ENCODE data around the gene DPH6. TPM values are rescaled to one million over a fixed set of nuclear protein-coding genes. Genes with fewer than 3 reads are reported as not detected.

Gene DPH6
- polyA plus RNA-seq, 2 donors, result 6.8 to 10.7 TPM

- no peak overlapping the region for H3K4me3 ChIP-seq (ENCODE audit: low read depth in 1 of 2, low read length in 2 of 2)
- WGBS, 2 donors, result 90 to 93% methylated on average over 11 of the region's 11 CpGs
- H3K9me3 ChIP-seq (ENCODE audit: control insufficient read depth in 2 of 2, insufficient read depth in 1 of 2, low read depth in 1 of 2, low read length in 1 of 2), result no peaks in the 10 kb centered on the region
- H3K36me3 ChIP-seq (ENCODE audit: control insufficient read depth in 2 of 2, insufficient read depth in 2 of 2, low read length in 1 of 2), result no peaks in the 10 kb centered on the region
- H3K4me1 ChIP-seq (ENCODE audit: control insufficient read depth in 2 of 2, insufficient read depth in 2 of 2, low read length in 1 of 2), result no peaks in the 10 kb centered on the region
- no peak overlapping the region for H3K27ac ChIP-seq (ENCODE audit: low read depth in 2 of 2, low read length in 1 of 2)
- no peaks in the 10 kb centered on the region for H3K27me3 ChIP-seq (ENCODE audit: control insufficient read depth in 1 of 2, insufficient read depth in 2 of 2, low read length in 2 of 2)
These were observed 1.9 kb upstream of the DPH6 start for GRCh38 chr15:35547775-35548364.

- H3K27ac ChIP-seq (ENCODE audit: low read depth in 2 of 2, low read length in 1 of 2), result peak overlapping the region; percentile 96 to 99
- WGBS, 2 donors, result 46 to 47% methylated on average over 14 of the region's 14 CpGs
- H3K4me1 ChIP-seq (ENCODE audit: control insufficient read depth in 2 of 2, insufficient read depth in 2 of 2, low read length in 1 of 2), result no peaks in the 10 kb centered on the region
- no peaks in the 10 kb centered on the region for H3K9me3 ChIP-seq (ENCODE audit: control insufficient read depth in 2 of 2, insufficient read depth in 1 of 2, low read depth in 1 of 2, low read length in 1 of 2)
- no peaks in the 10 kb centered on the region for H3K36me3 ChIP-seq (ENCODE audit: control insufficient read depth in 2 of 2, insufficient read depth in 2 of 2, low read length in 1 of 2)
- peak overlapping the region; percentile 75 to 89 for H3K4me3 ChIP-seq (ENCODE audit: low read depth in 1 of 2, low read length in 2 of 2)
- H3K27me3 ChIP-seq (ENCODE audit: control insufficient read depth in 1 of 2, insufficient read depth in 2 of 2, low read length in 2 of 2), result no peaks in the 10 kb centered on the region
These were observed 781 bp upstream of the DPH6 start for GRCh38 chr15:35546511-35547381.

GRCh38 chr15:35545316-35545823 lies 595 bp downstream of the DPH6 start:
- Histone ChIP-seq H3K4me1 (ENCODE audit: control insufficient read depth in 2 of 2, insufficient read depth in 2 of 2, low read length in 1 of 2) (no peaks in the 10 kb centered on the region), H3K27ac (ENCODE audit: low read depth in 2 of 2, low read length in 1 of 2) (peak overlapping the region; percentile 96 to 99), H3K4me3 (ENCODE audit: low read depth in 1 of 2, low read length in 2 of 2) (peak overlapping the region; percentile 75 to 89), H3K36me3 (ENCODE audit: control insufficient read depth in 2 of 2, insufficient read depth in 2 of 2, low read length in 1 of 2) (no peaks in the 10 kb centered on the region), H3K27me3 (ENCODE audit: control insufficient read depth in 1 of 2, insufficient read depth in 2 of 2, low read length in 2 of 2) (no peaks in the 10 kb centered on the region), H3K9me3 (ENCODE audit: control insufficient read depth in 2 of 2, insufficient read depth in 1 of 2, low read depth in 1 of 2, low read length in 1 of 2) (no peaks in the 10 kb centered on the region)
- 2 to 4% methylated on average over 15 of the region's 15 CpGs for WGBS, 2 donors

- H3K27me3 ChIP-seq (ENCODE audit: control insufficient read depth in 1 of 2, insufficient read depth in 2 of 2, low read length in 2 of 2), result no peaks in the 10 kb centered on the region
- no peaks in the 10 kb centered on the region for H3K9me3 ChIP-seq (ENCODE audit: control insufficient read depth in 2 of 2, insufficient read depth in 1 of 2, low read depth in 1 of 2, low read length in 1 of 2)
- 55 to 62% methylated on average over 1 of the region's 1 CpG for WGBS, 2 donors
- no peaks in the 10 kb centered on the region for H3K36me3 ChIP-seq (ENCODE audit: control insufficient read depth in 2 of 2, insufficient read depth in 2 of 2, low read length in 1 of 2)
- no peak overlapping the region for H3K4me3 ChIP-seq (ENCODE audit: low read depth in 1 of 2, low read length in 2 of 2)
- H3K27ac ChIP-seq (ENCODE audit: low read depth in 2 of 2, low read length in 1 of 2), result no peak overlapping the region
- H3K4me1 ChIP-seq (ENCODE audit: control insufficient read depth in 2 of 2, insufficient read depth in 2 of 2, low read length in 1 of 2), result no peaks in the 10 kb centered on the region
These were observed 5.1 kb downstream of the DPH6 start for GRCh38 chr15:35540885-35541284.

GRCh38 chr15:35540021-35540420 lies 5.9 kb downstream of the DPH6 start:
- Histone ChIP-seq H3K27me3 (ENCODE audit: control insufficient read depth in 1 of 2, insufficient read depth in 2 of 2, low read length in 2 of 2) (no peaks in the 10 kb centered on the region), H3K27ac (ENCODE audit: low read depth in 2 of 2, low read length in 1 of 2) (no peak overlapping the region), H3K9me3 (ENCODE audit: control insufficient read depth in 2 of 2, insufficient read depth in 1 of 2, low read depth in 1 of 2, low read length in 1 of 2) (no peaks in the 10 kb centered on the region), H3K4me3 (ENCODE audit: low read depth in 1 of 2, low read length in 2 of 2) (no peak overlapping the region), H3K36me3 (ENCODE audit: control insufficient read depth in 2 of 2, insufficient read depth in 2 of 2, low read length in 1 of 2) (no peaks in the 10 kb centered on the region), H3K4me1 (ENCODE audit: control insufficient read depth in 2 of 2, insufficient read depth in 2 of 2, low read length in 1 of 2) (no peaks in the 10 kb centered on the region)
- WGBS, 2 donors, result 81 to 97% methylated on average over 2 of the region's 2 CpGs

GRCh38 chr15:35535365-35535916 lies 10.5 kb downstream of the DPH6 start:
- peaks cover 0 to 4% of the 10 kb centered on the region in 2 donors for H3K36me3 ChIP-seq (ENCODE audit: control insufficient read depth in 2 of 2, insufficient read depth in 2 of 2, low read length in 1 of 2)
- no peaks in the 10 kb centered on the region for H3K9me3 ChIP-seq (ENCODE audit: control insufficient read depth in 2 of 2, insufficient read depth in 1 of 2, low read depth in 1 of 2, low read length in 1 of 2)
- no peak overlapping the region for H3K27ac ChIP-seq (ENCODE audit: low read depth in 2 of 2, low read length in 1 of 2)
- H3K27me3 ChIP-seq (ENCODE audit: control insufficient read depth in 1 of 2, insufficient read depth in 2 of 2, low read length in 2 of 2), result no peaks in the 10 kb centered on the region
- H3K4me1 ChIP-seq (ENCODE audit: control insufficient read depth in 2 of 2, insufficient read depth in 2 of 2, low read length in 1 of 2), result no peaks in the 10 kb centered on the region
- H3K4me3 ChIP-seq (ENCODE audit: low read depth in 1 of 2, low read length in 2 of 2), result no peak overlapping the region
- 36 to 46% methylated on average over 2 of the region's 2 CpGs for WGBS, 2 donors

- no peaks in the 10 kb centered on the region for H3K4me1 ChIP-seq (ENCODE audit: control insufficient read depth in 2 of 2, insufficient read depth in 2 of 2, low read length in 1 of 2)
- no peak overlapping the region for H3K27ac ChIP-seq (ENCODE audit: low read depth in 2 of 2, low read length in 1 of 2)
- H3K27me3 ChIP-seq (ENCODE audit: control insufficient read depth in 1 of 2, insufficient read depth in 2 of 2, low read length in 2 of 2), result no peaks in the 10 kb centered on the region
- 93 to 94% methylated on average over 2 of the region's 2 CpGs for WGBS, 2 donors
- no peaks in the 10 kb centered on the region for H3K9me3 ChIP-seq (ENCODE audit: control insufficient read depth in 2 of 2, insufficient read depth in 1 of 2, low read depth in 1 of 2, low read length in 1 of 2)
- H3K4me3 ChIP-seq (ENCODE audit: low read depth in 1 of 2, low read length in 2 of 2), result no peak overlapping the region
- peaks cover 0 to 5% of the 10 kb centered on the region in 2 donors for H3K36me3 ChIP-seq (ENCODE audit: control insufficient read depth in 2 of 2, insufficient read depth in 2 of 2, low read length in 1 of 2)
These were observed 12.5 kb downstream of the DPH6 start for GRCh38 chr15:35533130-35534110.

- Histone ChIP-seq H3K4me1 (ENCODE audit: control insufficient read depth in 2 of 2, insufficient read depth in 2 of 2, low read length in 1 of 2) (no peaks in the 10 kb centered on the region), H3K4me3 (ENCODE audit: low read depth in 1 of 2, low read length in 2 of 2) (no peak overlapping the region), H3K27ac (ENCODE audit: low read depth in 2 of 2, low read length in 1 of 2) (no peak overlapping the region), H3K27me3 (ENCODE audit: control insufficient read depth in 1 of 2, insufficient read depth in 2 of 2, low read length in 2 of 2) (no peaks in the 10 kb centered on the region), H3K9me3 (ENCODE audit: control insufficient read depth in 2 of 2, insufficient read depth in 1 of 2, low read depth in 1 of 2, low read length in 1 of 2) (no peaks in the 10 kb centered on the region), H3K36me3 (ENCODE audit: control insufficient read depth in 2 of 2, insufficient read depth in 2 of 2, low read length in 1 of 2) (peaks cover 0 to 5% of the 10 kb centered on the region in 2 donors)
- WGBS, 2 donors, result 49 to 74% methylated on average over 2 of the region's 2 CpGs
These were observed 15.3 kb downstream of the DPH6 start for GRCh38 chr15:35530698-35531097.

GRCh38 chr15:35529784-35530183 lies 16.2 kb downstream of the DPH6 start:
- 95 to 100% methylated on average over 2 of the region's 2 CpGs for WGBS, 2 donors
- no peak overlapping the region for H3K4me3 ChIP-seq (ENCODE audit: low read depth in 1 of 2, low read length in 2 of 2)

More at GRCh38 chr15:35529784-35530183, 16.2 kb downstream of the DPH6 start:
- Histone ChIP-seq H3K27ac (ENCODE audit: low read depth in 2 of 2, low read length in 1 of 2) (no peak overlapping the region), H3K4me1 (ENCODE audit: control insufficient read depth in 2 of 2, insufficient read depth in 2 of 2, low read length in 1 of 2) (no peaks in the 10 kb centered on the region), H3K27me3 (ENCODE audit: control insufficient read depth in 1 of 2, insufficient read depth in 2 of 2, low read length in 2 of 2) (no peaks in the 10 kb centered on the region), H3K9me3 (ENCODE audit: control insufficient read depth in 2 of 2, insufficient read depth in 1 of 2, low read depth in 1 of 2, low read length in 1 of 2) (no peaks in the 10 kb centered on the region), H3K36me3 (ENCODE audit: control insufficient read depth in 2 of 2, insufficient read depth in 2 of 2, low read length in 1 of 2) (peaks cover 0 to 5% of the 10 kb centered on the region in 2 donors)
